Stimulated activated naive CD8-positive, alpha-beta T cell treated with anti-CD3 and anti-CD28 coated beads, Interleukin-15, Interleukin-2, amounts not matched to agents 100 U/mL and 50 U/mL, for 24 hours (primary cell): ENCODE measurements around the gene ST7L.
A peak's percentile ranks its signal among the peaks of the same experiment; 100 is the strongest.

Experiments used
- ATAC-seq: fragments of 150-1000 bp; cut with Tn5 transposase; one replicate; pipeline ENCODE4 v1.10.0; 2021
- DNase-seq: peaks from one replicate; pipeline ENCODE4 v3.0.0; 2021

Gene ST7L

DNA sequence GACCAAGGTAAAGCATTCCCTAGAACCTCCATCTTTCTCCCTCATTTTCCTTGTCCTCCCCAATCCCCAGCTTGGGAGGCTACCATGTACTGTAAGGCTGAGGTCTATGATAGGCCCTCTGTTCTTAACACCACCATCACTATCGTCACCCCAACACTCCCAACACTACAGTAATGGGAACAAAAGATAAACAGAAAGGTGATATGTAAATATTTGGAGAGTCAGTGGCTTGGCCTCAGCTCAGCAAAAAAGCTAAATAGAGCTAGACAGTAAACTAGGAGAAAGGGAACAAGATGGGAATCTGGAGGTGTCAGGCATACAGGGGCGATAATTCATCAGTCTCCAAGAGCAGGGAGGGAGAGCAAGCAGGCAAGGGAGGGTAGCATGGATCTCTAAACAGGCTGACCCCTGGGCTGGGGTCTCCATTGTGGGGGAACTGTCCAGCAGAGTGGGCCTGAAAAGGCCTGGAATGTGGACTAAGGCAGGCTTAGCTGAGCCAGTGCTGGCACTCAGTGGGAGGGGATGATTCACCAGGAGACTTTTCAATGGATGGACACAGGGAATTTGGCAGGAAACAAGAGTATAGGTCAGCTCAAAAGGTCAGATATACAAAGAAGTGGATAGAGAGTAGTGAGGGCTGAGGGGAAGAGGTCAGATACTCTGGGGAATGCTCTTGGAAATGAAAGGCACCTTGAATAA, 103.5 kb downstream of the ST7L start:
- DNase-seq (no peak), ATAC-seq (no peak)

DNA sequence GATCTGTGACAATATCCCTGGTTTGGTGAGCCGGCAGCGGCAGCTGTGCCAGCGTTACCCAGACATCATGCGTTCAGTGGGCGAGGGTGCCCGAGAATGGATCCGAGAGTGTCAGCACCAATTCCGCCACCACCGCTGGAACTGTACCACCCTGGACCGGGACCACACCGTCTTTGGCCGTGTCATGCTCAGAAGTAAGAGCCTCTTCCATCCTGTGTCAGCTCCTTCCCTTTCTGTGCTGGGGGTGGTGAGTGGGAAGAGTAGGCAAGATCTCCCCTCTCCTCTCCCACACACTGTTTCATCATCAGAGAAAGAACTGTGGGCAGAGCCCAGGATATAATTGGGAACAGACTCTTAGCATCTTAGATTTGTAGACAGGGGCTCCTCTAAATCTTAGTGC, 104.0 kb downstream of the ST7L start:
- DNase-seq, result no peak
- no peak for ATAC-seq

DNA sequence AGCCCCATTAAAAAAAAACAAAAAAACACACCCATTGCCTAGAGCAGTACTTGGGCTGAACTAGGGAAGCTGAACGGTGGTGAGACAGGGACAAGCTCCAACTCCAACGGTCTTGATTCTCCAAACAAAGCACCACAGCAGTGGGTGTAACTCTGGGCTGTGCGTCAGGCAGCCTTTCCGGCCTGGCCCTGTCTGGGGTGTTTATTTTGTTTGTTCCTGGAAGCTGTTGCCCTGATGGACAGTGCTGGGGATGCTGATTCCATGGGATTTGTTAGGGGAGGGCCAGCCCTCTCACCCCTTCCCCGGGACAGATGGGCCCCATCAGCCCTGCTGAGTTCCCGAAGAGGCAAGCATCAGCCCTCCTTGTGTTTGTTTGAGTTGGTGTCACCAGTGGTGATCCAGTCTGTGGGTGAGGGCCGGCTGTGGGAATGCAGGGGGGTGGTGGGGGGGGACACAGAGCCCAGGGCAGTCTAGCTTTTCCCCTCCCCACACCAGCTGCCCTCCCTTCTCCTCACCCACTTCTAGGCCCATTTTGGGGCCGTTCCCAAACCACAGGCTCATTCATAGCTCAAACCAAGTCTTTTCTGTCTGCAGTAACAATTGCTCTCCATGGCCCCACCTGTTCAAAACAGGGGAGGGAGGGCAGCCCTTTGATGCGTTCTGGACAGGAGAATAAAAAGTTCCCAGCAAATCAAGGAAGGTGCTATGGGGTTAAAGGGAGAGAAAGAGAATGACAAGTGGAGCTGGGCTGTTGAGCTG, 105.7 kb downstream of the ST7L start:
- no peak for ATAC-seq
- no peak for DNase-seq

DNA sequence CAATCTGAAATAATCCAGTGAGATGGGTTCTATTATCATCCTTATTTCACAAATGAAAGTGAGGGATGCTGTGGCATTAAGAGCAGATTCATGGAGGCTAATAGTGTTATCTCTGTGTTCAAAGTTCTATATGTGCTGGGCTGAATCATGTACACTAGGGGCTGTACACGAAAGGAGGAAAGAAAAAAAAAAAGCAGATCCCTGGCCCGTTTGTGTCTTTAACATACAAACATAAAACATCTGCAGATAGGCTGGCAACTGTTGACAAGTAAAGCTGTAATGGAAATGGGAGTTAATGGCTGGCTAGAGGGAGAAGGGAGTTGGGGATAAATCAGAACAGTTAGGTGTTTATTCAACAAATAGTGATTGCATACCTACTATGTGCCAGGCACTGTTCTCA, 107.0 kb downstream of the ST7L start:
- no peak for ATAC-seq
- no peak for DNase-seq

DNA sequence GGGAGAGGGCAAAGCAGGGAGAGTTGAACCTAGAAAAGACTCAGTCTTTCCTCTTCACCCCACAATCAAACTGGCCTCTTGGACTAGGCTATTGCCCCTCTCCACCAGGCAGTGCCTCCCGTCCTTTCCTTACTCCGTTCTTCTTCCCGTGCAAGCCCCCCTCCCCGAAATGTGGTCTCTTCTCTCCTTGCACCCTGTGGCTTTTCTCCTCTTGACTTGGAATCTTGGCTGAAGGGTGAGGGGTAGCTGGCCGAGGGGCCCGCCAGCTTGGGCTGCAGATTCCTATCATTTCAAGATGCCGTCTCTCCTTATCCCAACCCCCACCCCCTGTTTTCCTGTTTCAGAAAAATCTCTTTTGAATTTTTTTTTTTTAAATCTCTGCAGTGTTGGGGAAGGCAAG, 108.6 kb downstream of the ST7L start:
- ATAC-seq, result no peak

DNA sequence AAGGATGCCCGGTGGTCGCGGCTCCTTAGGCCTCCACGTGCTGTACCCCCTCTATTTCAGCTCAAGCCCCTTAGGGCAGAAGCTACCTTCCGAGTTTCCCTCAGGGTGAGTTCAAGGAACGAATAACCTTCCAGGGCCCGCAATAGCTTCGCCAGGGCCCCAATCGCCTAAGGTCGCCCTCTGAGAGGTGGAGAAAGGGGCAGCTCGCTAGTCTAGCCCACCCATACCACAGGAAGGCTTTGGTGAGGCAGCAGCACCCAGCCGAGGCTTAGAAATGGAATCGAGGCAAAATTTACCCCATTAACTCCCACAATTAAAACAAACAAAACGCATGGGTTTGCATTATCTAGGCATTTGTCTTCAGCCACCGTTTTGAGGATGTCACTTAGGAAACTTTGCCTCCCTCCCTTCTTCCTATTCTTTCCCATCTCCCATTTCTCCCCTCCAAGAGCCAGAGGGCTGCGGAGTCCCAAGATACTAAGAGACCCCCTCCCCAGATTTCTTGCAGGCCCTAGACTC, 109.2 kb downstream of the ST7L start:
- DNase-seq (no peak), ATAC-seq (no peak)

More for the DNA sequence above, 108.6 kb downstream of the ST7L start:
- no peak for DNase-seq

DNA sequence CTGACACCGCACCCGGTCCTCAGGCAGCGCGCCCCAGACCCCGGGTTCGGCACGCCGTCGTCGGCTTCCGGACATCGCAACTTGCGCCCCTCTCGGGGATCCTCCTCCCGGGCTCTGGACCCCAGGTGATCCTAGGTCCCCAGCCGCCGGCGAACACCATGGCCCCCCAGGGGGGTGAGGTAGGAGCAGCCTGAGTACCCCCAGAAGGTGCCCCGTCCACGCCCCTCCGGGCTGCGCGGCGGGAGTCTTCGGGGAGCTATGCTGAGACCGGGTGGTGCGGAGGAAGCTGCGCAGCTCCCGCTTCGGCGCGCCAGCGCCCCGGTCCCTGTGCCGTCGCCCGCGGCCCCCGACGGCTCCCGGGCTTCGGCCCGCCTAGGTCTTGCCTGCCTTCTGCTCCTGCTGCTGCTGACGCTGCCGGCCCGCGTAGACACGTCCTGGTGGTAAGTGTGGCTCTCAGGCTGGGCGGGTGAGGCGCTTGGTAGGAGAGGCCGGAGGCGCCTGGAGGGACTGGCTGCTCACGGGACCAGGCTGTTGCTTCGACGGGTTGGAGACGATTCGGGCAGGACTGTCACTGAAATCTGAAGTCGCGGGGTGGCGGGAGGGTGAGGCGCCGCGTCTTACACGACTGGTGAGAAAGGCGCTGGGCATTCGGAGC, 109.8 kb downstream of the ST7L start:
- ATAC-seq (peak; percentile 30), DNase-seq (peak; percentile 14)

DNA sequence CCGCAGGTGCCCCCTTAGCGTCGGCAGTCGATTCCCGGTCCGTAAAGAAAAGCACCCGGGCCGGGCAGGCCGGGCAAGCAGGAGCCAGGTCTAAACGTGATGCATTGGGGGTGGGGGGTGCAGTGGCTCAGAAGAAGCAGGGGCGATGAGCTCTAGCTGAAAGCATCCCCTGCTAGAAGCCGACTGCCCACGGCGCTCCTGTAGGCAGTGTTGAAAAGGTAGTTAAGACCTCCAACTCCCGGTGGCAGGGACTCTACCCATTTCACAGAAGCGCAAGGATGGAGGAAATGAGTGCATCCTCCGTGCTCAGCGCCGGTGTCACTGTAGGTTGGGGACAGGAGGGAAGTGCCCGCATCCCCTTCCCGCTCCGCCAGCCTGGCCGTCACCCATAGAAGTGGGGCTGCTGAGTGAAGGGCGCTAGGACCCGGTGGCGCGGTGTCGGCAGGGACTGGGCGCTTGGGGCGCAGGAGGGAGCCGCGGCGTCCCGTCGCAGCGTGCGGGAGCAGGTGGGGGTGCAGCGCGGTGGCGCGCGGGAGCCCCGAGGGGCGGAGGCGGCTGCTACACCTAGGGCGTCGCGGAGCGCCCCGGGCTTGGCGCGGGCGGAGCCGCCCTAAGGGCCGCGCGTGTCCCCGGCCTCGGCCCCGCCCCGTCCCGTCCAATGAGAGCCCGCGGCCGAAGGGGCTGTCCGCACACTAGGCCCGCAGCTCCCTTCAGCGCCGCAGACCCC, 110.5 kb downstream of the ST7L start, which contains the start of gene WNT2B:
Gene WNT2B (plus strand): TSS at position 688 of the 727 bp plus-strand sequence. CDS start 298 bp downstream, outside the sequence.
- DNase-seq (peak; percentile 57), ATAC-seq (peak; percentile 69)

DNA sequence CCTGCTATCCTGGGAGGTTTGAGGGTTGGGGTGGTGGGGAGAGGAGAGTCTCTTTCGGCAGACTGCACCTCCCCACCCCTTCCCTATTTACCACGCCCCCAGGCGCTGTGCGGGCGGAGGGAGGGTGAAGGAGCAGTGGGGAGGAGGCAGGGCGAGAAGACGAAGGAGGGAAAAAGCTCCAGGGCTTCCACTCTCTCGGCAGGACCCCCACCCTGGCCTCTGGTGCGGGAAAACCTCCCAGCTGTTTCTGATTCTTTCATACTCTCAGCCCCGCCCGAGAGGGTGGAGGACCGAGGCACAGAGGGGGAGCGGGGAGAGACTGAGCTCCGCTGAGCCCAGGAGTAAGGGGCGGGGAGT, 111.0 kb downstream of the ST7L start:
- ATAC-seq, result no peak
- DNase-seq, result peak; percentile 14

DNA sequence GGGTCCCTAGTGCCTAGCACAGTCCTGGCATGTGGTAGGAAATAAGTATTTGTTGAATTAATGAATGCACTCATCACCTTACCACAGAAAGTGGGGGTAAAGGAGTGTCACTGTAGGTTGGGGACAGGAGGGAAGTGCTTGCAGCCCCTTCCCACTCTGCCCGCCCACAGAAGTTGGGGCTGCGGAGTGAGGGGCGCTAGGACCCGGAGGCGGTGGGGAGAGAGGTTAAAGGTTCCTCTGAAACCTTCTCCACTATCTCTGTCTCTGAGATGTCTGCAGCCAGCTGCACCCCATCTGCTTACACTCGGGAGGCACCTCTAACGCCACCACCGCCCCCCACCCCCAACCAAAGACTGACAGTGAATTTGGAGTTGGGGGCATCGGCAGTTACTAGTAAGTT, 111.6 kb downstream of the ST7L start:
- ATAC-seq, result no peak

DNA sequence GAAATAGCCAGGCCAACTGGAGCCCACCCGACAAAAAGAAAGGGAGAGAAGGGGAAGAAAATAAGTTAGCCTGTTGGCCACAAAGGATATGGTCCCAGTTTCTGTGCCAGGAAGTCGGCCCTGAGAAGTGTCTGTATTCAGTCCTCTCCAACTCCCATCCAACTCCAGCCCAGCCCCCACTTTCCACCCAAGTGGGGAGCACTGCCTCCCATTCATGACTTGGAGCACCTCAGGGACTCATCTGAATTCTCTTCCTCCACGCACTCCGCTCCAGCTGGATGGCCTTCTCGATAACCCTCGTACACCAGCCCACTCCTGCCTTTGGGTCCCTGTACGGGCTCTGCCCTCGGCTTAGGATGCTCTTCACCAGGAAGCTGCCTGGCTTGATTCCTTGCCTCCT, 112.2 kb downstream of the ST7L start:
- DNase-seq (no peak), ATAC-seq (no peak)

More for the DNA sequence above, 111.6 kb downstream of the ST7L start:
- DNase-seq, result no peak

DNA sequence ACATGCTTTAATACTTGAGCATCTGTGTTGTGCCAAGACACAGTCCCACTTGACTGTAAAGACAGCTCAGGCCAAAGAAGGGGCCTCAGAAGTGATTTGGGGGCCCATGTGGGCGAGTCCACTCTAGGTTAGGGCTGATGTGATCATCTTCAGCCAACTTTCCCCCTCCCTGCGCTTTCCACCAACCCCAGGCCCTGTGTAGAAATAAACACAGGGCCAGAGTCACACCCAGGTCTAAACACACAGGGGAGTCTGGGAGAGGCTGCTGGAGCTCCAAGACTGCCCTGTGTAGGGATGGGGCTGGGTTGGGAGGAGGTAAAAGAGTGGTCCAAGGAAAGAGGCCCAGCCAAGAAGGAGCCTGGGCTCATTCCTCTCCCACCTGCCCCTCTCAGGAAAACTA, 112.6 kb downstream of the ST7L start:
- DNase-seq (no peak), ATAC-seq (no peak)

DNA sequence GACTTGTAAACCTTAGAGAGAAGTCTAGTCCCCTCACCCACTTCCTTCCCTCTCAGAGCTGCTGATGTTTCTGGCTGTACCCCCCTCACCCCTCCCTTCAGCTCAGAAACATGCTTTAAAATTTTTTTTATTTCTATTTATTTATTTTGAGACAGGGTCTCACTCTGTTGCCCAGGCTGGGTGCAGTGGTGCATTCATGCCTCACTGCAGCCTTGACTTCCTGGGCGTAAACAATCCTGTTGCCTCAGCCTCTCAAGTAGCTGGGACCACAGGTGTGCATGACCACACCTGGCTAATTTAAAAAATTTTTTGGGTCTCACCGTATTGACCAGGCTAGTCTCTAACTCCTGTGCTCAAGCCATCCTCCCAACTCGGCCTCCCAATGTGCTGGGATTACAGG, 113.1 kb downstream of the ST7L start:
- DNase-seq, result no peak
- ATAC-seq, result no peak

DNA sequence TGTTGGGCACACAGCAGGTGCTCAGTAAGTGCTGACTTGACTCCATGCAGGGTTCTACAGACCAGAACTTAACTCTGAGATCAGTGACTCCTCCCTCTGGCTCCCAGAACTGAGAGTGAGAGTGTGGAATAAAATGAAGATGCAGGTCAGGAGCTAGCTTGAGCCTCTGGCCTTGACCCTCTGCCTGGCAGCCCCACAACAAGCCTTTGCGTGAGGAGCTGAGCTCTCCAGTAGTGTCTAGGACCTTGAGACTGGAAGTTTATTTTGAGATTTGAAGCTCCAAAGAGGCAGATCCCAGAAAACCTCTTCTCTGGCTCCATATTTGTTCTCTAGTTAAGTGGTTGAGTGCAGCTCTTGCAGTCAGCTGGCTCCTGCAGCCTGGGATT, 113.5 kb downstream of the ST7L start:
- no peak for DNase-seq
- no peak for ATAC-seq

DNA sequence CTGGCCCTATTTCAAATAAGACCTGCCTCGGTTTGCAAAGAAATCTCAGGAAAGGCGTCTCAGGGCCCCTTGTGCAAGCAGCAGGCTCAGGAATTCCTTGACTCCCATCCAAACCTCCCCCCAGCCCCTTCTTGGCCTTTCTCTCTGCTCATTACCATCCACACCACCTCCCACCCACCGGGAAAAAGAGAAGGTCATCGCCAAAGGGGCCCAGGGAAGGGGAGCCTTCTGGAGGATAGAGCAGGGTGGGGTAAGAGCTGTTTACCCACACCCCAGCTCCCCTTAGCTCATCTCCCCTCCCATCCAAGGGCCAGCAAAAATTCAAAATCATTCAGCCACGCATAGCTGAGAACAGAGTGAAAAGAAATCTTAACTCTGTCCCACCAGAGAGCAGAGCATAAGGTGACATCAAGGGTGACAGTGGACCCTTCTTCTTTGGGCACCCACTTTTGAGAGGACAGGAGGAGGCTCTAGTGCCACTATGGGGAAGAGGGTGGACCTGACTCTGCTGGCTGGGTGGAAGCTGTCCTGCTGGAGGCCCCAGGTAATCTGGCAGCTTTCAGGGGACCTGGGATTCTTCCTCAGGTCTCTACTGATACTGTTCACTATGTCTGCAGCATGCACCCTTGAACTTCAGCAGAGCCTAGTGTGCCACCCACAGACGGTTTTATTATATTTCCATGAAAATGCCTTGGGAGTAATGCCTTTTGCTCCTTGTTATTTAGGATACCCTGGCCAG, 114.1 kb downstream of the ST7L start:
- DNase-seq, result no peak
- ATAC-seq, result no peak

DNA sequence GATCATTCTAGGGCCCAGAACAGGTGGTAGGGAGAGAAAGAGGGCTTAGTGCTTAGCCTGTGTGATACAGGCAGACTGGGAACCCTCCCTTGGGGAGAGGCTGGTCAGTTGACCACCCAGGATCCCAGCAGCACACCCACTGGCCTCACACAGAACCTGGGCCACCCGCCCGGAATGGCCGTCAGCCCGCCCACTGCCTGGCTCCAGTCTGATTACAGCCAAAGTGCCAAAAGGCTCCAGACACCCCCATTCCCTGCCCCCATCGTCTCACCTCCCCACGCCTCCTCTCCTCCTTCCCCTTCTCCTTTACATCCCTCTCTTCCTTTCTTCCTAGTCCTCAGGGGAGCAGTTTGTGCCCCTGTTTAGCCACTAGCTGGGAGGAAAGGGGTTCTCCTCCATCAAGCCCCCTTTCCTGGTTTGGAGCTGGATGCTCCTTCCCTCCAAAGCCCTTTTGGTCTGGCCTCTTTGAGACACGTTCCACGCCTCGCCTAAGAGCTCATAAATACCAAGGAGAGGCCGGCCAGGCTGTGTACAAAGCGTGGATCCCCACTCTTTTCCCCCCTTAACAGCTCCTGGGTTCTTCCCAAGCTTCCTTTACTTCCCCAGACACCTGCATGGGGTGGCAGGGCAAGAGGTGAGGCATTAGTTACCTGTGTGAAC, 114.8 kb downstream of the ST7L start:
- DNase-seq (no peak), ATAC-seq (no peak)

DNA sequence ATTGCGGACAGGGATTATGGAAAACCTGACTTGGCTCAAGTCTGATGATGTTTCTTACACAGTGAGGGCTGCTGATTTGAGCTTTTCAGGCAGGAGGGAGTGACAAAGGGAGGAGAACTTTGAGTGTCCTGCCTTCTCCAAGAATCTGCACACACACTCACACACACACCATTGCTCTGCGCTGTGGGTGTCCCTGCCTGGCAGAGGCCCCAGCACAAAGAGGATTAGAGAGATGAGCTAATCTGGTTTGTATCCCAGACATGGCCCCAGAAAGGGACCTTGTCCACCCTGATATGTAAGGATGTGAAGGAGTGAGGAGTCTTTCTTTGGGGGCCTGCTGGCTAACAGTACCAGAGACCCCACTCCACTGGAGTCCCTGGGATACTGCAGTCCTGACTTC, 116.1 kb downstream of the ST7L start:
- ATAC-seq (no peak), DNase-seq (no peak)

DNA sequence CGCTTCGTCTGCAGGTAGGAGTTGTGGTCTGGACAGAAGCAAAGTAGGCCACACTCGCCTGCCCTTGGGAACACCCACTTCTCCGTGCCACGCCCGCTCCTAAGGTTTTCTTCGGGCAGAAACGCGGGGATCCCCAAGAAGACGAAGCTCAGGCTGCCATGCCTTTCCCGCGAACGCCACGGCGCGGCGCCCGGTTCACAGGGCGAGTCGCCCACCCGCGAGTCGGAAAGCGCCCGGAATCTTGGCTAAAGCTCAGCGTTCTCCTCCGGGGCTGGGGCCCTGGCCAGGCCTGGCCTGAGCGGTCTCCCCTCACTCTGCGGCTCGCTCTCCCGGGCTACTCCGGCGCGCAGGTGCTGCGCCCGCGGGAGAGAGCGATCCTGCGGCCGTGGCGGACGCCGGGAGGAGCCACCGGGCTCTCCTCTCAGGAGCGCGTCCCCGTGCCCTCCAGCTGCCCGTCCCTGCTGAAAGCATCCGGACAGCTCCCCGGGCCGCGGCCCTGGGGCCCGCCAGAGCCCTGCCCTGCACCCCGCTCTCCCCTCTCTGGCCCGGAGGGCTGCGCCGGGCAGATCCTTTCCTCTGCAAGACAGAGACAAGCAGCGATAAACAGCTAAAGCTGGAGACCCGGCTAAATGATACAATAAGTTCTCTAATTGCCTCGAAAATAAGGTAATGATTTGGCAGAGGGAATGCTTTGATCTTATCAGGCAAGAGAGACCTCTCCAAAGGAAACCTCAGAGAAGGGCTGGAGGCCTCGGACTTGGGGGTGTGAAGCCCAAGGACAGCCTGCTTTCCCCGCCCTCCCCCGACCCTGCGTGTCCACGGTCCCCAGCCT, 116.9 kb downstream of the ST7L start:
- ATAC-seq (peak; percentile 55), DNase-seq (peak; percentile 71)

DNA sequence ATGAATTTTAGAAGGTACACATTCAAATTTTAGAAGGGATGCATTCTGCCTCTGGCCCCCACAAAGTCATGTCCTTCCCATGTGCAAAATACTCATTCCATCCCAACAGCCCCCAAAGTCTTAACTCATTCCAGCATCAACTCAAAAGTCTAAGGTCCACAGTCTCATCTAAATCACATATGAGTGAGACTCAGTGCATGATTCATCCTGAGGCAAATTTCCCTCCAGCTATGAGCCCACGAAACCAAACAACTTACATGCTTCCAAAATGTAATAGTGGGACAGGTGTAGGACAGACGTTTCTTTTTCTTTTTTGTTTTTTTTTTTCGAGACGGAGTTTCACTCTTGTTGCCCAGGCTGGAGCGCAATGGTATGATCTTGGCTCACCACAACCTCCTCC, 122.7 kb downstream of the ST7L start:
- DNase-seq, result no peak
- no peak for ATAC-seq

DNA sequence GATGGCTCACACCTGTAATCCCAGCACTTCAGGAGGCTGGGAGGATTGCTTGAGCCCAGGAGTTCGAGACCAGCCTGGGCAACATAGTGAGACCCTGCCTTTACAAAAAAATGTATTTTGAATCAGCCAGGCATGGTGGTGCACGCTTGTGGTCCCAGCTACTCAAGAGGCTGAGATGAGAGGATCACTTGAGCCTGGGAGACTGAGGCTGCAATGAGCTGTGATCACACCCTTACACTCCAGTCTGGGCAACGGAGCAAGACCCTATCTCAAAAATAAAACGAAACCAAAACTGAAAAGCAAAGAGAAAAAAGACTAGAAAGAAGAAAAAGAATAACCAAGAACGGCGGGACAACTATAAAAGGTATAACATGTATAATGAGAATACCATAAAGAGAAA, 125.6 kb downstream of the ST7L start:
- no peak for ATAC-seq

More for the DNA sequence above, 125.6 kb downstream of the ST7L start:
- DNase-seq, result no peak
